HS-5 (cell line): ENCODE results near the gene MSLN.
A peak's percentile ranks its signal among the peaks of the same experiment; 100 is the strongest.

Experiments used
- DNase-seq: peaks from one replicate; pipeline ENCODE4 v3.0.0-alpha.2; 2012; ENCODE audit warnings: low read depth

The MSLN gene

DNA sequence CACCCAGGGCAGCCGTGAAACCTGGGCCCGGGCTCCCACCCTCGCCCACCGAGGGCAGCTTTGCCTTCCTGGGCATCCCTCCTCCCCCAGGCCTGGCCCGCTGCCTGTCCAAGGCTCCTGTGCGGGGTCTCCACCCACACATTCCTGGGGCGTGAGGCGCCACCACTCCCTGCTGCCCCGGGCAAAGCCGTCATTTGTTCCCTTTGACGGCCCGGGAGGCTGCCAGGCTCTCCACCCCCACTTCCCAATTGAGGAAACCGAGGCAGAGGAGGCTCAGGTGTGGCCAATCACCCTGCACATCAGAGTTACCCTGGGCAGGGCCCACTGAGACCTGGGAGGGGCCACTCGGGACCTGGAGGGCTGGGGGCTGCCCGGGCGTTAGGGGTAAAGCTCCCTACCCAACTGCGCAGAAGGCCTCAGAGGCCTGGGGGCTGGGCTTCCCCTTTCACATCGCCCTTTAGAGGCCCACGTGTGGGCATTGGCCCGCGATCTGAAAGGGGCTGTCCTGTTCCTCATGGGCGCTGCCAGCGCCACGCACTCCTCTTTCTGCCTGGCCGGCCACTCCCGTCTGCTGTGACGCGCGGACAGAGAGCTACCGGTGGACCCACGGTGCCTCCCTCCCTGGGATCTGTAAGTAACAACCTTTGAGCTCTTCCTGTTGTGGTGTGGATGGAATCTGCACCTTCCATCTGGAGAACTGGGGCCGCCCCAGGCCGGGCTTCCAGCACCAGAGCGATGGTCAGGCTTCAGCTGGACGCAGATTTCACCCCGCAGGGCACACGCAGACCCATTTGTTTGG is at the start of gene MSLN:
TSS of gene MSLN (plus strand) at position 190 of the 799 bp plus-strand sequence. CDS start 1,947 bp downstream, outside the sequence.
- no peak for DNase-seq

DNA sequence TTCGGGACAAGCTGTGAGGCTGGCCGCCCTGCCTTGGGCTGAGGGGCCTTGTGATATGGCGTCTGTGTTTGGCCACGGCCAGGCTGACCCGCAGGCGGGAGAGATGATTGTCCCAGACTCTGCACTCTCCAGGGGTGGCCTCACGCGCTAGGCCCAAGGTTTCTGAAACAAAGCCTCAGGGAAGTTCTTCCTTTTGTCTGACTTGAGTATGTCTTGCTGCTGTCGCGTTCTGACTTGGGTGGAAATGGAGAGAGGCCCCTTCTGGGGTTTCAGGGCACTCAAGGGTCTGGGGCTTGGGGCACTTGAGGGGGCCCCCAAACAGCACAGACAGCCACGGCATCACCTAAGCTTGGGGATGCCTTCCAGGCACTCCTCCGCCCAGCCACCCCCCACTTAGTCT is 49.5 kb upstream of the MSLN start:
- no peak for DNase-seq

DNA sequence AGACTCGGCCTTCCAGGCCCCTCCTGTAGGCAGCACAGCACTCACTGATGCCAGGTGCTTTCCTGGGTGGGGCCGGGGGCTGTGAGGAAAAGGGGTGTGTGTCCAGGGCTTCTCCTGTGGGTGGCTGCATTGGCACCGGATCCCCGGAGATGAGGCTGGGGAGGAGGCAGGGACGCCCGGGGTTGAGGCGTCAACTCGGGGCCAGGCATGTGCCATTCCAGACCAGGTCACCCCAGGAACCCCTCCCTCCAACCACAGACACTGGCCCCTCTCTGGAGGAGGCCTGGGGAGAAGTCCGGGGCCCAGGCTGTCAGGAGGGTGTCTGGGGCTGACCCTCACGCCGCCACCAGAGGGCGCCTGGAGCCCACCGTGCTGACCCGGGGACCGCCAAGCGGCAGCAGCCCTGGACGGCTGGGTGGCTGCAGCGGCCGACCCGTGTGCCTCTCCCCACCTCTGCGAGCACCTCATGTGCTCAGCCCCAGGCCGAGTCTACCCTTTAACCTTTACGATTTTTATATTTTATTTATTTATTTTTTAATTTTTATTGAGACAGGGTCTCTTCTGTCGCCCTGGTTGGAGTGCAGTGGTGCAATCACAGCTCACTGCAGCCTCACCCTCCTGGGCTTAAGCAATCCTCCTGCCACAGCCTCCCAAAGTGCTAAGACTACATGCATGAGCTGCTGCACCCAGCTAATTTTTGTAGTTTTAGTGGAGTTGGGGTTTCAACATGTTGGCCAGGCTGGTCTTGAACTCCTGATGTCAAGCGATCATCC is 48.8 kb upstream of the MSLN start:
- DNase-seq = no peak

DNA sequence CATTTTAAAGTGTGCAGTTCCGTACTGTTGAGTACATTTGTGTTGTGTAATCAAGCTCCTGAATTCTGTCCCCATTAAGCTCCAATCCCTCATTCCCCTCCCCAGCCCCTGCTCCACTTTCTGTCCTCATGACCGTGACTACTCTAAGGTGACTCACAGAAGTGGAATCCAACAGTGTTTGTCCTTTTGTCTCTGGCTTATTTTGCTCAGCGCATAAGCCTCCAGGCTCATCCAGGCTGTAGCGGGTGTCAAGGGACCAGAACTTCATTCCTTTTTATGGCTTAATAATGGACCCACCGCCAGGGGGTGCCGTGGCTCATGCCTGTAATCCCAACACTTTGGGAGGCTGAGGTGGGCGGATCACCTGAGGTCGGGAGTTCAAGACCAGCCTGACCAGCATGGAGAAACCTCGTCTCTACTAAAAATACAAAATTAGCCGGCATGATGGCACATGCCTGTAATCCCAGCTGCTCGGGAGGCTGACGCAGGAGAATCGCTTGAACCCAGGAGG is 47.7 kb upstream of the MSLN start:
- peak; percentile 95 for DNase-seq

DNA sequence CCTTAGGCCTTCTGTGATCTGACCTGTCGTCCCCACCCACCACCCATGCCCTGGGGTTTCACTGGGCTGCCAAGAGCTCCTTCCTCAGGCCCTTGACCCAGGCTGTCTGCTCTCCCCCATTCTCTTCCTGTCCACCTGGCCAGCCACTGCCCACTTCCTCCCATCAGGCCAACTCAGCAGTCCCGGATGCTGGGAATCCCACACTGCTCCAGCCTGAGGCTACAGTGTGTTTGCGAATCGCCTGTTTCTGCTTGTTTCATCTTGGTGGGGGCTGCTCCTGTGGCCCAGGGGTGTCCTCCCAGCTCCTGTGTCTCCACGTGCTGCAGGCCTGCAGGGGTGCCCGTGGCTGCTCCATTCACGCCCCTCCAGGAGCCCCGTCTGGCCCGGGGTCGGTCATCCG is 46.5 kb upstream of the MSLN start:
- no peak for DNase-seq

DNA sequence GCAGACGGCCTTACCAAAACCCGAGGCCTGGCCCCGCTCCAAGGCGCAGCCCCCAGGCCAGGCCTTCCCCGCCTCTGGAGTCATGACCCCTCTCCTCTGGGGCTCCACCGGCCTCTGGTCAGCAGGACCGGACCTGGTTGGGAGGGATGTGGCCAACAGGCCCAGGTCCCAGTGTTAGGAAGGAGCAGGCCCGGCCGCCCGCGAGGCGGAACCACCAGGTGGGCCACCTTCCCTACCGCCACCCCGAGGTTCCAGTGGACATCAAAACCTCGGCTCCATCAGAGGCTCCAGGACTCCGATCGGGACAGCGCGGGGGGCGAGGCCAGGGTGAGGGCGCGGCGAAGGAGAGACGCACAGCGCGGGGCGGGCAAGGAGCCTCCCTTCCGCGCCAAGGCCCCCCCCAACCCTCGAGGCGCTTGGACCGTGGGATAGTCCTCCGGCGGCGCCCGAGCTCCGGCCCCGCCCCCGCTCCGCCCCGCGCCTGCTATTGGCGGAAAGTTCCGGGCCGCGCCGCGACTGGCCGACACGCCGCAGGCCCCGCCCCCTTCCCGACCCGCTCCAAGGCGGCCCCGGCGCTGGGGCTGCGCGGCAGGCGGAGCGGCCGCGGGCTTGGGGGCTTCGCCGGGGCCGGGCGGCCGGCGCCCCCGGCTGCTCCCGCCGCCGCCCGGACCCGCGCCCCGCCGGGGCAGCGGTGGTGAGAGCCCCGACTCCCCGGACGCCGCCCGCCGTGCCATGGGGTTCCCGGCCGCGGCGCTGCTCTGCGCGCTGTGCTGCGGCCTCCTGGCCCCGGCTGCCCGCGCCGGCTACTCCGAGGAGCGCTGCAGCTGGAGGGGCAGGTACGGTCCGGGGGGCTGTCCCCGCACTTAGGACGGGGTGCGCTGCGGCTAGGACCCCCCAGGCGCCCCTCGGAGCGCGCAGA is 45.7 kb upstream of the MSLN start, which contains the start of gene METRN:
TSS of gene METRN (plus strand) at position 561 of the 919 bp plus-strand sequence. CDS start at position 733, 172 bp downstream.
- DNase-seq = no peak

DNA sequence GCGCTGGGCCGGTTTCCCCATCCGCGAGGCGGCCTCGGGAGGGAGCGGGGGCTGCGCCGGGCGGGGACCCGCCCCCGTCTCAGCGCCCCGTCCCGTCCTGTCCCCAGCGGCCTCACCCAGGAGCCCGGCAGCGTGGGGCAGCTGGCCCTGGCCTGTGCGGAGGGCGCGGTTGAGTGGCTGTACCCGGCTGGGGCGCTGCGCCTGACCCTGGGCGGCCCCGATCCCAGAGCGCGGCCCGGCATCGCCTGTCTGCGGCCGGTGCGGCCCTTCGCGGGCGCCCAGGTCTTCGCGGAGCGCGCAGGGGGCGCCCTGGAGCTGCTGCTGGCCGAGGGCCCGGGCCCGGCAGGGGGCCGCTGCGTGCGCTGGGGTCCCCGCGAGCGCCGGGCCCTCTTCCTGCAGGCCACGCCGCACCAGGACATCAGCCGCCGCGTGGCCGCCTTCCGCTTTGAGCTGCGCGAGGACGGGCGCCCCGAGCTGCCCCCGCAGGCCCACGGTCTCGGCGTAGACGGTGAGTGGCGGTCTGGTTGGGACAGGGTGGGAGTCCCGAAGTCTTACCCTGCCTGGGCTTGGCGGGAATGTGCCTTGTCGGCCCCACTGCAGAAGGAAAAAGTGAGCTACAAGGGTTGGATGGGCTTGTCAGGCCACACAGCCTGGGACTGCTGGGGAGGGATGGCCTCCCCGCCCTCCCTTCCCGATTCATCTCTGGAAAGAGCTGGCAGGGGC is 44.9 kb upstream of the MSLN start:
- DNase-seq = no peak

DNA sequence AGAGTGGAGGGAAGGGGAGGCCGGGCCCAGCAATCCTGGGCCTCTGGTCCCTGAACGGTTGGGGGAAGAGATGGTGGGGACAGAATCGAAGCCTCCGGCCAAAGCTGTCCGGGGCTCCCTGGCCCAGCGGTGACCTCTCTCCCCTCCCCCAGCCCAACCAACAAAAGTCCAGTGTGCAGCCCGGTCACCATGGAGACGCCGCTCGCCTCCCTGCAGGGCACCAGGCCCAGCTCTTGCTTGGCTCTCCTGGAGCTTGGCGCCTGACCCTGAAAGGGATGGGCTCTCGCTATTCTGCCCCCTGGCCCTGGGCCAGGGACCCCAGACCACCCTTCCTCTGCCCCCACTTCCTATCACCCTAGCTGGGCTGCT is 44.4 kb upstream of the MSLN start:
- no peak for DNase-seq

DNA sequence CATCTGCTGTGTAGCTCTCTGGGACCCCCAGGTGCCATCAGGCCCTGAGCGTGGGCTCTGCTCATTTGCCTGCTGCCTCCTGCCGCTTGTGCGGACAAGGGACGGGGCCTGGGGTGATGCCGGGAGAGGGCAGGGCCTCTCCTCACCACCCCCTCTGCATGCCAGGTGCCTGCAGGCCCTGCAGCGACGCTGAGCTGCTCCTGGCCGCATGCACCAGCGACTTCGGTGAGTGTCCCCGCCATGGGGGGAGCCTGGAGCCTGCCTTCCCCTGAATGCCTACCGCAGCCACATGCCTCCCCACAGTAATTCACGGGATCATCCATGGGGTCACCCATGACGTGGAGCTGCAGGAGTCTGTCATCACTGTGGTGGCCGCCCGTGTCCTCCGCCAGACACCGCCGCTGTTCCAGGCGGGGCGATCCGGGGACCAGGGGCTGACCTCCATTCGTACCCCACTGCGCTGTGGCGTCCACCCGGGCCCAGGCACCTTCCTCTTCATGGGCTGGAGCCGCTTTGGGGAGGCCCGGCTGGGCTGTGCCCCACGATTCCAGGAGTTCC is 43.7 kb upstream of the MSLN start:
- no peak for DNase-seq

DNA sequence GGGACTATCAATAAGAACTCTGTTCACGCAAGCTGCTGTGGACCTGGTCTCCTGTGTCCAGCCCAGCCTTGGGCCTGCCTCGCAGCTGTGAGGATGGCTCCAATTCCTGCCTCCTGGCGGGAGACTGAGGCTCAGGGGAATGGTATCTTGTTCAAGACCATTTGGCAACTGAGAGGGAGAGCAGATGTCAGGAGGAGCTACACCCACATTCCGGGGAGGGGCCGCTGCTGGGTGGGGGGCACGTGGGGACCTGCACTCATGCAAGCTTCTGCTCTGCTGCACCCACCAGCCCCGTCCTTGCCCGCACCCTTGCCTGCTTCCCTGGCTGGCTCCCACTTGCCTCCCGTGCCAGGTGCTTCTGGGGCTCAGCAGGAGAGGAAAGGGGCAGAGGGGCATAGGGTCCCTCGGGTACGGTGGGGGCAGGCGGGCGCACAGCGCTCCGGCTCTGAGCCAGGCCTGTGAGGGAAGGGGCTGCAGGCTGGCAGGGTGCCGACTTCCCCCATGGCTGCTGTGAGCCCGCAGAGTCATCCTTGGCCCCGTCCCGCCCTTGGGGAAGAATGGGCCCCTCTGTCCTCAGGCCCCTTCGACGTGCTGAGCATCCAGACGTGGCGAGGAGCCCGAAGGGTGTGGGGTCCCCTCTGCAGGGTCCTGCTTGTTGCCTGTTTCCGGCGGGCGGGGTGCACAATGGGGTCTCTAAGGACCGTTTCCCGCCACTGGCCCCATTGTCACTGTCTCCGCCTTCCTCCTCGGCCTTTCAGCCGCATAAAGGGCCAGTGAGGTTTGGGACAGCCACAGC is 42.9 kb upstream of the MSLN start:
- DNase-seq = no peak

DNA sequence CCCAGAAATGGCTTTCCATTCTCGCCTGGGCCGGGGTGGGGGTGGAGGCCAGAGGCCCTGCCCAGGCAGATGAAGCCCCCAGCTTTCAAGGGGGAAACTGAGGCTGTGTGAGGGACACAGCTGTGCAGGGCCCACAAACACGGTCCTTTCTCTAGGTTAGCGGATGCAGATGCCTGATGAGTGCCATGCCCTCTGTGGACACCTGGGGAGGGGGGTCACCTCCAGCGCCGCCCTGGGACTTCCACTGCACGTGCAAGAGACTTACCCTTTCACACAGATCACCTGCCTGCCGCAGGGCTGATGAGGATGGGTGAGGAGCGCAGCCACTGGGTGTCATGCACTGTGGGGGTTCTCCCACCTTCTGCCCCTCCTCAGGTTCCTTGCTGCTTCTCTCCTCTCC is 42.1 kb upstream of the MSLN start:
- DNase-seq = no peak

DNA sequence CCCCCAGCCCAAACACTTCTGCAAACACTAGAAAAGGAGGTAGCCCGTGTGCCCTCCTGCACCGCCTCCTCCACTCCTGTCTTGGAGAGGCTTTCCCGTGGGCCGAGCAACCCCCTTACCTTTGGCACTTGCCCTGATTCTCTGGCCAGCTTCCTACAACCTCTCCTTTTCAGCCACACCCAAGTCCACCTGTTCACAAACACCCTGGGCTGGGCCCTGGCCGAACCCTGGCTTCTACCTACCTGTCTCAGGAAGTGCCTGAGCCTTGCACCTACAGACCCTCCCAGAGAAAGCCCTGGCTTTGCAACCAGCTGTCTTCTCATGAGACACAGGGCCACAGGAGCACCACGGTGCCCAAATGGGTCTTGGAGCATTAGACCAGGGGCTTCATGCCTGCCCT is 41.6 kb upstream of the MSLN start:
- DNase-seq = no peak

DNA sequence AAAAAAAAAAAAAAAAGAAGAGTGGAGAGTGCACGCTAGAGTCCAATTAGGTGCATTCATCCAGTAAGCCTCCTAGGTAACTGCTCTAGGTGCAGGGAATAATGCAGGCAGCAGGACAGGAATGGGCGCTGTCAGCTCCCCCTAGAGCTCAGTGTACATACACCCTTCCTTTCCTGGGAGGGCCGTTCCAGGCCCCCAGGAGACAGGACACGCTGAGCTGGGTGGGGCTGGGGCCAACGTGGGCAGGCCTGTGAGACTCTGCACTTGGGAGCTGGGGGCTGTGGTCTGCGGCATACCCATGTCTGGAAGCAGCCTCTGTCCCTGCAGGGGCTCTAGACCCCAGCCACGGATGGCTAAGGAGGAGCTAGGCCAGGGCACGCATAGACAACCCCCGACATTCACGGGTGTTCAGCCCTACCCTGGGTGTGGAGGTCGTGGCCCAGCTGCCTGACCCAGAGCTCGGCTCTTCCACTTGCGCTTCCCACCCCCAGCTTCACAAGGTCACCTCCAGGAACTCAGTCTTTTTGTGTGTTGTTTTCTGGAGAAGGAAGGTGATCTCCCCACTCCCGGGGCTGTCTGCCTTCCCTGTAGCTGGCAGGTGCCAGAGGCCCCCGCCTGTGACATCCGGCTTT is 40.6 kb upstream of the MSLN start:
- no peak for DNase-seq

DNA sequence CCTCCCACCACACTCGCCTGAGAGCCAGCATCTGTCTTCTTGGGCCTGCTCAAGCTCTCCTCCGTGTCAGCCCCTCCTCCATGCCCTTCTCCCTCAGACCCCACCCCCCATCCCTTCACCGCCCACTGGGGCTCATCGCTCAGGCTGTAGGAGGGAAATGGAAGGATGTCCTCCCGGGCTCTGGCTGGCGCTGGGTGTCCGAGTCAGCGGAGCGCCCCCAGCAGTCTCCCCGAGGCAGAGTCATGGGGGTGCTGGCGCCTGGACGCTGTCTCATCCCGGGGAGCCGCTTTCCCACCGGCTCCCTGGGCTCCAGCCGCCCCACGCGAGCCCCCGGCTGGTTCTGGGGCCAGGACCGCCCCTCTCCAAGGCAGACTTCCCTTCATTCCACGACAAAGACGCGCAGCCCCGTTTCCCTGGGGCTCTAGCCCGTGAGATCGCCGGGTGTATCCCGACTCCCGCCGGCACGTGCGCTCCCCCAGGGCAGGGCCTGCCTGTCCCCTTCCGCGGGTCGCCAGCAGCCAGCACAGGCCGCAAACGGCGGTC is 40.0 kb upstream of the MSLN start:
- no peak for DNase-seq

DNA sequence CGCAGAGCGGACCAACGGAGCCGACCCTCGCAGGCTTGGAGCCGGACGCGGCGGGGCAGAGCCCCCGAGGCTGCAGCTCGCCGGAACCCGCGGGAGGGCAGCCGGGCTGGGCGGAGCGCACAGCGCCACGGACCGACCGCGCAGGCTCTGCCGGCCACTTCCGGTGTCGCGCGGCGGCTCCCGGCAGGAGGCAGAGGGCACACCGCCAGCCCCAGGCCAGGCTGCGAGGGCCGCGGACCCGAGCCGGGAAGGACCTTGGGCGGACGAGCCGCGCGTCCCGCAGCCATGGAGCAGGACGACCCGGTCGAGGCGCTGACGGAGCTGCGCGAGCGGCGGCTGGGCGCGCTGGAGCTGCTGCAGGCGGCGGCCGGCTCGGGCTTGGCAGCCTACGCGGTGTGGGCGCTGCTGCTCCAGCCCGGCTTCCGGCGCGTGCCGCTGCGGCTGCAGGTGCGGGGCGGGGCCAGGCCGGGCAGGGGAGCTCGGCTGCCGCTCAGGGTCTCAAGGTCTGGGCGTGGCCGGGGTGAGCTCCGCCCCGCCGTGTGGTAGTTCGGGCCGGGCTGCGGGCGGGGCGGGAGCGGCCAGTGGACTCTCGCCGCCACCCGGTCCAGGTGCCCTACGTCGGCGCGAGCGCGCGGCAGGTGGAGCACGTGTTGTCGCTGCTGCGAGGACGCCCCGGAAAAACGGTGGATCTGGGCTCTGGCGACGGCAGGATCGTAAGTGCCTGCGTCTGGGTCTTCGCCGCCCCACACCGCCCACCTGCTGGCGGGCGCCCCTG is 39.4 kb upstream of the MSLN start, which contains the start of gene ANTKMT:
TSS of gene ANTKMT (plus strand) at position 157 of the 775 bp plus-strand sequence. CDS start at position 286, 129 bp downstream.
- DNase-seq = no peak

DNA sequence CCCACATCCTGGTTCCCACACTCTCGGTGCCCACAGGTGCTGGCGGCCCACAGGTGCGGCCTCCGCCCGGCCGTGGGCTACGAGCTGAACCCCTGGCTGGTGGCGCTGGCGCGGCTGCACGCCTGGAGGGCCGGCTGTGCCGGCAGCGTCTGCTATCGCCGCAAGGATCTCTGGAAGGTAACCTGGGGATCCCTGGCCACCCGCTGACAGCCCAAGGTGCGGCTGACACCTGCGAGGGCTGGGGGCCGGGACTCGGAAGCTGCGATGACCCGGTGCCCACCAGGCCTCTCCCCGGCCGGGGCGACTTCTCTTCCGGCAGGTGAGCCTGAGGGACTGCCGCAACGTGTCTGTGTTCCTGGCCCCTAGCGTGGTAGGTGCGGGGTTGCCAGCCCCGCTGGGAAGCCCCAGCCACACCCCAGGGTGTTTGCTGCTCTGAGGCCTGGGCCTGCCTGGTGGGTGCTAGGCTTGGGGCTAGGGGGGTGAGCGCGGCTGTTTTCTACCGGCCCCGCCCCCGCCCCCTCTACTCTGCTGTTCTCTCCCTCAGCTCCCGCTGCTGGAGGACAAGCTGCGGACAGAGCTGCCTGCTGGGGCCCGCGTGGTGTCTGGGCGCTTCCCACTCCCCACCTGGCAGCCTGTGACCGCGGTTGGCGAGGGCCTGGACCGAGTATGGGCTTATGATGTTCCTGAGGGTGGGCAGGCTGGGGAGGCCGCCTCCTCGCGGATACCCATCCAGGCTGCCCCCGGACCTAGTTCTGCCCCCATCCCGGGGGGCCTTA is 38.6 kb upstream of the MSLN start:
- DNase-seq = no peak

DNA sequence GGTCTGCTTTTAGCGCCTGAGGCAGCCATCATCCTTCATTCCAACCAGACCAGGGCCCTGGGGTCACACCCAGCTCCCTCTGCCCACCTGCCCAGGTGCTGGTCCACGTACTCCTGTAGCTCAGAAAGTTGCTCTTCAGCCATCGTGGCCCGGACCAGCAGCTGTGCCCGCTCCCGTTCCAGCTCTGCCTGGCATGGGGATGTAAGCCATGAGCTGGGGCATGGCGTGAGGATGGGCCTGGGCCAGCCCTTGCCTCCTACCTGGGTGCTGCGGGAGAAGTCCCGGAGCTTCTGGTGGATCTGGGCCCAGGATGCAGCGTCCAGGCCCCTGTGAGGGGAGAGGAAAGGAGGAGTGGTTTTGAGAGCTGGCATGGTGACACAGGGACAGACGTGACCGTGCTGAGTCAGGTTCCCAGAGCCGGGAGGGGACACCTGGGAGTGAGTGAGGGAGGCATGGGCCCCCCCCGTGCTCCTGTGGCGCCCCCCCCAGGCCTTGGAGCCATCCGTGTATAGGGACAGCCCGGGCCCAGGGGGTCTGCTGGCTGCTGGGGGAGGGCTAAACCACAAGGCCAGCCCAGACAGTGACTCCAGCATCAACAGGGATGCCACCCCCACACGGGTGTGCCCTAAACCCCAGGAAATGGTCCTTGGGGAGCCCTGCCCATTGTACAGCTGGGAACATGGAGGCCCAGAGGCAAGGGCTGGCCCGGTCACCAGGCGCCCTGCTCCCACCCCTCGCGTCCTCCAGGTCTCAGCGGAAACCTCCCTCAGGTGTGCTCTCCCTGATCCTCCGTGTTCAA is 37.5 kb upstream of the MSLN start:
- no peak for DNase-seq
